Mammary epithelial cell (primary cell): ENCODE results near the gene USP49.

Source experiments
- CTCF ChIP-seq, 2 donors: IDR thresholded peaks in 1 of 2; conservative IDR thresholded peaks in 1 of 2; 2 replicates each; pipeline ENCODE4 v1.5.1; 2011 to 2012; ENCODE audit warnings: inconsistent platforms in 2 of 2, low read length in 2 of 2, mild to moderate bottlenecking in 2 of 2, control low read depth in 1 of 2, low read depth in 1 of 2; ENCODE audit not compliant: insufficient read depth in 1 of 2; ENCODE audit errors: extremely low read depth in 1 of 2
- EZH2 ChIP-seq: IDR thresholded peaks from 2 replicates; pipeline ENCODE4 v1.6.1; 2012; ENCODE audit warnings: low read length, inconsistent platforms, borderline replicate concordance

GRCh38 chr6:41770381-41771057, 124.7 kb downstream of the USP49 start:
- TF ChIP-seq CTCF (conservative IDR thresholded peaks at IDR 0.05 in 1 of 2, IDR thresholded peaks at IDR 0.05 in 1 of 2; ENCODE audit: extremely low read depth in 1 of 2, insufficient read depth in 1 of 2, low read depth in 1 of 2, low read length in 2 of 2): no peak
- no peak for TF ChIP-seq EZH2
